ENCODE results near the gene TSPAN9. TPM values are rescaled to one million over a fixed set of nuclear protein-coding genes. Genes with fewer than 3 reads are reported as not detected.

TSPAN9 gene
- total RNA-seq, 4 donors from 2014 or later = 15.7 to 32.6 (median 26.2) TPM

GRCh38 chr12:3040026-3040656 is 37.0 kb upstream of the TSPAN9 start:
- Histone ChIP-seq H3K27ac (peak overlapping the region in 1 of 4 donors; percentile 6), H3K36me3 (peaks cover 0 to 33% (median 0%) of the 10 kb centered on the region in 3 donors), H3K4me3 (no peak overlapping the region), H3K27me3 (no peaks in the 10 kb centered on the region), H3K4me1 (peaks cover 0 to 23% (median 0%) of the 10 kb centered on the region in 4 donors), H3K9me3 (no peaks in the 10 kb centered on the region)
- no peak for TF ChIP-seq CTCF (IDR thresholded peaks at IDR 0.05)
- TF ChIP-seq EP300 (IDR thresholded peaks at IDR 0.05) = no peak
- TF ChIP-seq POLR2A (IDR thresholded peaks at IDR 0.05) = no peak
- no peak for DNase-seq (ENCODE audit: low spot score in 2 of 2)
- WGBS, 2 donors = 84 to 88% methylated on average over 9 to 15 of the region's 15 CpGs

GRCh38 chr12:3040663-3041544 is 36.3 kb upstream of the TSPAN9 start:
- no peak for TF ChIP-seq EP300 (IDR thresholded peaks at IDR 0.05)
- no peak for TF ChIP-seq CTCF (IDR thresholded peaks at IDR 0.05)
- no peak for TF ChIP-seq POLR2A (IDR thresholded peaks at IDR 0.05)
- no peaks in the 10 kb centered on the region for H3K9me3 ChIP-seq
- 84 to 90% methylated on average over 24 to 25 of the region's 29 CpGs for WGBS, 2 donors
- no peak for DNase-seq (ENCODE audit: low spot score in 2 of 2)
- peaks cover 0 to 17% (median 0%) of the 10 kb centered on the region in 4 donors for H3K4me1 ChIP-seq
- peaks cover 0 to 33% (median 0%) of the 10 kb centered on the region in 3 donors for H3K36me3 ChIP-seq
- H3K4me3 ChIP-seq = no peak overlapping the region
- H3K27ac ChIP-seq = peak overlapping the region in 1 of 4 donors; percentile 50
- no peaks in the 10 kb centered on the region for H3K27me3 ChIP-seq

- peak; percentile 27 to 54 for DNase-seq (ENCODE audit: low spot score in 2 of 2)
- no peak for TF ChIP-seq POLR2A (IDR thresholded peaks at IDR 0.05)
- TF ChIP-seq EP300 (IDR thresholded peaks at IDR 0.05) = no peak
- TF ChIP-seq CTCF (IDR thresholded peaks at IDR 0.05) = peak; percentile 35 to 68 (median 58)
Measured at GRCh38 chr12:3041558-3042164, 35.5 kb upstream of the TSPAN9 start.

GRCh38 chr12:3042394-3042793 is 34.8 kb upstream of the TSPAN9 start:
- Histone ChIP-seq H3K36me3 (peaks cover 0 to 33% (median 0%) of the 10 kb centered on the region in 3 donors), H3K9me3 (no peaks in the 10 kb centered on the region), H3K4me3 (no peak overlapping the region), H3K27me3 (no peaks in the 10 kb centered on the region), H3K4me1 (peaks cover 0 to 8% (median 0%) of the 10 kb centered on the region in 4 donors), H3K27ac (no peak overlapping the region)
- no peak for DNase-seq (ENCODE audit: low spot score in 2 of 2)
- TF ChIP-seq EP300 (IDR thresholded peaks at IDR 0.05) = no peak
- TF ChIP-seq POLR2A (IDR thresholded peaks at IDR 0.05) = no peak
- TF ChIP-seq CTCF (IDR thresholded peaks at IDR 0.05) = no peak
- 73 to 76% methylated on average over 2 to 8 of the region's 8 CpGs for WGBS, 2 donors

More at GRCh38 chr12:3041558-3042164, 35.5 kb upstream of the TSPAN9 start:
- Histone ChIP-seq H3K36me3 (peaks cover 0 to 33% (median 0%) of the 10 kb centered on the region in 3 donors), H3K4me3 (no peak overlapping the region), H3K27me3 (no peaks in the 10 kb centered on the region), H3K4me1 (peaks cover 0 to 10% (median 0%) of the 10 kb centered on the region in 4 donors), H3K27ac (peak overlapping the region in 1 of 4 donors; percentile 50), H3K9me3 (no peaks in the 10 kb centered on the region)
- WGBS, 2 donors = 69 to 70% methylated on average over 11 of the region's 11 CpGs

Measured in tibial nerve (tissue), 4 donors.